Upper lobe of right lung (tissue), 1 donor: ENCODE results near the gene ASB9. TPM values are rescaled to one million over a fixed set of nuclear protein-coding genes. Genes with fewer than 3 reads are reported as not detected.
"Not testable (repeated sequence)": the region's sequence is repeated elsewhere in the genome, so short reads cannot be mapped to it uniquely, and the experiment has no call there.

Experiments
- ATAC-seq: fragments of 200-7000 bp; cut with Tn5 transposase; one replicate; pipeline ENCODE4 v1.9.1; 2020; ENCODE audit warnings: mild to moderate bottlenecking, moderate library complexity
- DNase-seq: peaks from one replicate; pipeline ENCODE4 v3.0.0-alpha.2; 2020
- H3K27ac ChIP-seq: fragments of 200-600 bp; one replicate; pipeline ENCODE4 v1.8.0; 2022
- H3K27me3 ChIP-seq: fragments of 200-600 bp; one replicate; pipeline ENCODE4 v1.8.0; 2022; ENCODE audit warnings: mild to moderate bottlenecking
- H3K36me3 ChIP-seq: fragments of 200-600 bp; one replicate; pipeline ENCODE4 v1.8.0; 2022
- H3K4me1 ChIP-seq: fragments of 200-600 bp; one replicate; pipeline ENCODE4 v1.8.0; 2022
- H3K4me3 ChIP-seq: fragments of 200-600 bp; one replicate; pipeline ENCODE4 v1.8.0; 2022; ENCODE audit warnings: mild to moderate bottlenecking
- H3K9me3 ChIP-seq: fragments of 200-600 bp; one replicate; pipeline ENCODE4 v1.8.0; 2022
- intact Hi-C: fragments of 100-400 bp; cut with DNase I; formaldehyde crosslinking; loops from one replicate; pipeline ENCODE4 v1.11.0; 2022
- total RNA-seq: library from RNA; stranded (reverse); fragmentation: NEBNext Ultra II Directional; extraction: Animal tissue kit (Norgen Biotek cat#: 25700); gene quantifications from one replicate; pipeline ENCODE4 v1.2.1, GENCODE V29; 2021
- TF ChIP-seq, protein P1 (sequence below): fragments of 200-600 bp; IDR thresholded peaks from one replicate; pipeline ENCODE4 v1.8.0; 2022; ENCODE audit warnings: antibody characterized with exemption
- donor health status: DM: no; HTN: yes; CAD: no; lungs with severe emphysema.

Gene ASB9
- total RNA-seq, 1 donor from 2014 or later = 4.4 TPM

DNA sequence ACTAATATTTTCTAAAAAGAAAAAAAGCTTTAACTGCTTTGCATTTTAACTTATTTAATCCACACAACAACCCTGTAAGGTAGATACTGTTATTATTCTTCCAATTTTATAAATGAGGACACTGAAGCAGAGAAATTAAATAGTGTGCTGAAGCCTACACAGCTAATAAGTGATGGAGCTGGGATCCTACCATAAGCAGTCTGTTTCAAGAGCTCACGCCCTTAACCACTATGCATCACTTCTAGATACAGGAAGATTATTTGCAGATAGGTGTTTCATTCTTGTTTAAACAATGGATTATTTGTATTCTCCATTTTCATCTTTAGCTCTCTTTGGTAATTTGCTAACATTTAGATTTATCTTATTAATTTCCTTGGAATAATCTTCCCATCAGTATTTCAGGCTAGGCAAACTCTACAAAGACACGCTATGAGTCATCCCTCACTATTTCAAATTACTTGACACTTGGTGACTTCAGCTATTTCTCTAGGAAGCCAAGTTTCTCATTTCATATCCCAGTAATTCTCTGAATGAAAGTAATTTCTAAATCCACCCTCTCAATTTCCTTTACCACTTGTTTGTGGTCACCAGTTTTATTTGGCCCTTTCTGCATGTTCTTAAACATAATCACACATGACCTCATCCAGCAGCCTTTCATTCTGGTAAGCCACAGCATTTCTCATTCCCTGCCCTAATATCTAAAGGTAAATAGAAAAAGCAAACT is 67.3 kb downstream of the ASB9 start:
- intact Hi-C loops = no loop called here
- no peaks in the 10 kb centered on the region for H3K4me1 ChIP-seq
- H3K27ac ChIP-seq = no peak overlapping the region
- no peaks in the 10 kb centered on the region for H3K27me3 ChIP-seq
- DNase-seq (no peak), ATAC-seq (no peak)
- H3K4me3 ChIP-seq = no peak overlapping the region
- TF ChIP-seq, protein P1, sequence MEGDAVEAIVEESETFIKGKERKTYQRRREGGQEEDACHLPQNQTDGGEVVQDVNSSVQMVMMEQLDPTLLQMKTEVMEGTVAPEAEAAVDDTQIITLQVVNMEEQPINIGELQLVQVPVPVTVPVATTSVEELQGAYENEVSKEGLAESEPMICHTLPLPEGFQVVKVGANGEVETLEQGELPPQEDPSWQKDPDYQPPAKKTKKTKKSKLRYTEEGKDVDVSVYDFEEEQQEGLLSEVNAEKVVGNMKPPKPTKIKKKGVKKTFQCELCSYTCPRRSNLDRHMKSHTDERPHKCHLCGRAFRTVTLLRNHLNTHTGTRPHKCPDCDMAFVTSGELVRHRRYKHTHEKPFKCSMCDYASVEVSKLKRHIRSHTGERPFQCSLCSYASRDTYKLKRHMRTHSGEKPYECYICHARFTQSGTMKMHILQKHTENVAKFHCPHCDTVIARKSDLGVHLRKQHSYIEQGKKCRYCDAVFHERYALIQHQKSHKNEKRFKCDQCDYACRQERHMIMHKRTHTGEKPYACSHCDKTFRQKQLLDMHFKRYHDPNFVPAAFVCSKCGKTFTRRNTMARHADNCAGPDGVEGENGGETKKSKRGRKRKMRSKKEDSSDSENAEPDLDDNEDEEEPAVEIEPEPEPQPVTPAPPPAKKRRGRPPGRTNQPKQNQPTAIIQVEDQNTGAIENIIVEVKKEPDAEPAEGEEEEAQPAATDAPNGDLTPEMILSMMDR = no peak
- H3K36me3 ChIP-seq = no peaks in the 10 kb centered on the region
- H3K9me3 ChIP-seq = no peaks in the 10 kb centered on the region

DNA sequence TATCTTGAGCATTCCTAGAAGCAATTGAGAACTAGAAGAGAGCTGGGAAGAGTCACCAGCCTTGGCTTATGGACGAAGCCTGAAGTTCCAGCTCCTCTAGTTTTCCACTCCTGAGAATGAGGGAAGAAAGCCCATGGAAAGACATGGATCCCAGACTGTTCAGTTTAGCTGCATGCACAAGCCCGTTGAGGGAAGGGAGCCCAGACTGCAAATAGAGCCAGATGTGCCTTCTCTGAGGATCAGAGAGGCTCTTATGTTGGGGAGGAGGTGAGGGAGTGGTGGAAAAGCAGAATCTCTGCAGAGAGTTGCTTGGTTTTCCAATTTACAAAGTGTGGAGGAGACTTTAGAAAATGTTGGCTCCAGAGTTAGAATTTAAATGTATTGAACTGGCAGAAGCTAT is 69.0 kb downstream of the ASB9 start:
- no peak overlapping the region for H3K4me3 ChIP-seq
- DNase-seq (no peak), ATAC-seq (no peak)
- H3K27me3 ChIP-seq = no peaks in the 10 kb centered on the region
- no peaks in the 10 kb centered on the region for H3K9me3 ChIP-seq
- no peak overlapping the region for H3K27ac ChIP-seq
- H3K36me3 ChIP-seq = no peaks in the 10 kb centered on the region
- H3K4me1 ChIP-seq = no peaks in the 10 kb centered on the region
- intact Hi-C loops = no loop called here
- TF ChIP-seq, protein P1 = no peak

DNA sequence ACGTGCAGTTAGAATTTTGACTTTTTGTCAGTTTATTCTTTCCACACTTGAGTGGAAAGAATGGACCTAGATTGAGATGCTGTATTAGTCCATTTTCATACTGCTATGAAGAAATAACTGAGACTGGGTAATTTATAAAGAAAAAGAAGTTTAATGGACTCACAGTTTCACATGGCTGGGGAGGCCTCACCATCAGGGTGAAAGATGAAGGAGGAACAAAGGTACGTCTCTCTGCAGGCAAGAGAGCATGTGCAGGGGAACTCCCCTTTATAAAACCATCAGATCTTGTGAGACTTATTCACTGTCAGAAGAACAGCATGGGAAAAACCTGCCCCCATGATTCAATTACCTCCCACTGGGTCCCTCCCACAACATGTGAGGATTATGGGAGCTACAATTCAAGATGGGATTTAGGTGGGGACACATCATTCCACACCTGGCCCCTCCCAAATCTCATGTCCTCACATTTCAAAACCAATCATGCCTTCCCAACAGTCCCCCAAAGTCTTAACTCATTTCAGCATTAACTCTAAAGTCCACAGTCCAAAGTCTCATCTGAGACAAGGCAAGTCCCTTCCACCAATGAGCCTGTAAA is 71.2 kb downstream of the ASB9 start:
- H3K4me3 ChIP-seq, DNase-seq, H3K36me3 ChIP-seq, H3K27me3 ChIP-seq, H3K9me3 ChIP-seq, H3K27ac ChIP-seq, H3K4me1 ChIP-seq, ATAC-seq, intact Hi-C loops: not testable (repeated sequence)

DNA sequence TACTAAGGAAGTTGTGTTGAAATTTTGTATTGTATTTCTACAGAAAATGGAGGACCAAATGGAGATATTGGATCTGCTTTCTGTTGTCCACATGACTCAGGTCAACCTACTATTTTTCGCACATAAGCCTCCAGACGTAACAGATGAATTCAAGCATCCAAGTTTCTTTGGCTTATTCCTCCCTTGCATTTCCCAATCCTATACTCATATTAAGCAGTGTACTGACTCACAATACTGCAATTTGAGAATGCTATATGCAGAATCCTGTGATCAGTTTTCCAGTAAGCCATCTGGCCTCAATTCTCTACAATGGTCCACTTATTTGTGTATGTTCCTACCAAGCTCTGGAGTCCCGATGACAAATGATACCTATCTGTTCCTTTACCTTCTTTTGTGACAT is 75.7 kb downstream of the ASB9 start:
- intact Hi-C loops = no loop called here
- Histone ChIP-seq H3K4me1 (no peaks in the 10 kb centered on the region), H3K4me3 (no peak overlapping the region), H3K27ac (no peak overlapping the region), H3K27me3 (no peaks in the 10 kb centered on the region), H3K9me3 (no peaks in the 10 kb centered on the region), H3K36me3 (no peaks in the 10 kb centered on the region)
- TF ChIP-seq, protein P1 = no peak
- ATAC-seq = no peak
- DNase-seq = no peak

Other genes starting within 250 kb of the ASB9 start
- 0.17 TPM for gene ASB11, start 45.6 kb upstream of the ASB9 start, total RNA-seq
- gene PIGA, start 65.4 kb upstream of the ASB9 start, total RNA-seq = 29.4 TPM
- gene VEGFD, start 114.3 kb upstream of the ASB9 start, total RNA-seq = 80.1 TPM
- 24.8 TPM for gene PIR, start 223.2 kb upstream of the ASB9 start, total RNA-seq
- 3.6 TPM for gene BMX, start 230.7 kb upstream of the ASB9 start, total RNA-seq